Tibial nerve (tissue), 4 donors: ENCODE data around the gene NUP133. TPM values are rescaled to one million over a fixed set of nuclear protein-coding genes. Genes with fewer than 3 reads are reported as not detected.

ENCODE experiments used
- DNase-seq, 2 donors: peaks; one replicate each; pipeline ENCODE4 v3.0.0-alpha.2; 2019; ENCODE audit warnings: low spot score in 2 of 2
- H3K27ac ChIP-seq, 4 donors: fragments of 200-600 bp; sonication (generic) in 3 of 4; one replicate each; pipeline ENCODE4 v1.5.1; 2017 to 2019; ENCODE audit warnings: mild to moderate bottlenecking in 1 of 4
- H3K27me3 ChIP-seq, 2 donors: fragments of 200-600 bp; sonication (generic) in 1 of 2; one replicate each; pipeline versions ENCODE4 v1.5.1 to v1.6.0; 2017 to 2019
- H3K36me3 ChIP-seq, 3 donors: fragments of 200-600 bp; sonication (generic); one replicate each; pipeline ENCODE4 v1.5.1; 2018 to 2019
- H3K4me1 ChIP-seq, 4 donors: fragments of 200-600 bp; sonication (generic) in 3 of 4; one replicate each; pipeline ENCODE4 v1.5.1; 2017 to 2019
- H3K4me3 ChIP-seq, 4 donors: fragments of 200-600 bp; sonication (generic) in 3 of 4; one replicate each; pipeline ENCODE4 v1.5.1; 2017 to 2019; ENCODE audit warnings: mild to moderate bottlenecking in 1 of 4, moderate library complexity in 1 of 4
- H3K9me3 ChIP-seq, 4 donors: fragments of 200-600 bp; sonication (generic) in 3 of 4; one replicate each; pipeline ENCODE4 v1.5.1; 2017 to 2019
- CTCF ChIP-seq, 5 experiments: fragments of 200-600 bp in 3 of 5; fragments of 450-650 bp in 2 of 5; sonication (generic) in 3 of 5; IDR thresholded peaks; one replicate each; pipeline ENCODE4 v1.5.1; 2016 to 2019; ENCODE audit warnings: antibody characterized with exemption in 5 of 5, mild to moderate bottlenecking in 3 of 5, moderate library complexity in 2 of 5
- EP300 ChIP-seq, 2 donors: sonication (generic); formaldehyde crosslinking; IDR thresholded peaks; one replicate each; pipeline ENCODE4 v1.6.1; 2017; ENCODE audit warnings: antibody characterized with exemption in 2 of 2, mild to moderate bottlenecking in 1 of 2
- POLR2A ChIP-seq, 2 donors: fragments of 450-650 bp; IDR thresholded peaks; one replicate each; pipeline ENCODE4 v1.6.1; 2017; ENCODE audit warnings: antibody characterized with exemption in 2 of 2, mild to moderate bottlenecking in 2 of 2, moderate library complexity in 2 of 2
- WGBS, 2 donors: methylation state at CpG; one replicate each; pipeline ENCODE4 v1.1.5; 2018; 5-methylcytosine and 5-hydroxymethylcytosine counted together
- total RNA-seq, 4 donors: library from RNA; depleted of rRNA; stranded (reverse); fragments of >200 nt; gene quantifications; one replicate each; pipeline ENCODE4 v1.1.0, GENCODE V29; 2016

NUP133 gene
- total RNA-seq, 4 donors from 2014 or later: 24.9 to 56.1 (median 43.2) TPM

GRCh38 chr1:229509576-229509975 is 1.4 kb upstream of the NUP133 start:
- Histone ChIP-seq H3K27ac (no peak overlapping the region), H3K9me3 (no peaks in the 10 kb centered on the region), H3K4me1 (peaks cover 0 to 31% (median 9%) of the 10 kb centered on the region in 4 donors), H3K4me3 (no peak overlapping the region), H3K36me3 (peaks cover 0 to 10% (median 0%) of the 10 kb centered on the region in 3 donors), H3K27me3 (no peaks in the 10 kb centered on the region)
- TF ChIP-seq POLR2A (IDR thresholded peaks at IDR 0.05) (no peak), EP300 (IDR thresholded peaks at IDR 0.05) (no peak), CTCF (IDR thresholded peaks at IDR 0.05) (no peak)
- 72 to 79% methylated on average over 2 of the region's 2 CpGs for WGBS, 2 donors
- no peak for DNase-seq

GRCh38 chr1:229508823-229509337 is 739 bp upstream of the NUP133 start:
- DNase-seq: no peak
- peaks cover 0 to 14% (median 0%) of the 10 kb centered on the region in 3 donors for H3K36me3 ChIP-seq
- H3K4me3 ChIP-seq: peak overlapping the region; percentile 66 to 98 (median 94)
- H3K4me1 ChIP-seq: peaks cover 0 to 27% (median 9%) of the 10 kb centered on the region in 4 donors
- no peaks in the 10 kb centered on the region for H3K9me3 ChIP-seq
- TF ChIP-seq POLR2A (IDR thresholded peaks at IDR 0.05) (no peak), CTCF (IDR thresholded peaks at IDR 0.05) (no peak), EP300 (IDR thresholded peaks at IDR 0.05) (no peak)
- peak overlapping the region; percentile 94 to 98 (median 97) for H3K27ac ChIP-seq
- 74 to 81% methylated on average over 7 of the region's 7 CpGs for WGBS, 2 donors
- no peaks in the 10 kb centered on the region for H3K27me3 ChIP-seq

- peaks cover 0 to 32% (median 9%) of the 10 kb centered on the region in 4 donors for H3K4me1 ChIP-seq
- peak overlapping the region; percentile 66 to 98 (median 94) for H3K4me3 ChIP-seq
- DNase-seq: no peak
- H3K27ac ChIP-seq: peak overlapping the region; percentile 94 to 98 (median 97)
- 6 to 9% methylated on average over 5 of the region's 5 CpGs for WGBS, 2 donors
- no peaks in the 10 kb centered on the region for H3K9me3 ChIP-seq
- TF ChIP-seq POLR2A (IDR thresholded peaks at IDR 0.05) (no peak), CTCF (IDR thresholded peaks at IDR 0.05) (no peak), EP300 (IDR thresholded peaks at IDR 0.05) (no peak)
- H3K36me3 ChIP-seq: peaks cover 0 to 24% (median 0%) of the 10 kb centered on the region in 3 donors
- H3K27me3 ChIP-seq: no peaks in the 10 kb centered on the region
These were observed 639 bp downstream of the NUP133 start for GRCh38 chr1:229507502-229507901.

- Histone ChIP-seq H3K9me3 (no peaks in the 10 kb centered on the region), H3K4me1 (peaks cover 0 to 32% (median 9%) of the 10 kb centered on the region in 4 donors), H3K27ac (no peak overlapping the region), H3K27me3 (no peaks in the 10 kb centered on the region), H3K36me3 (peaks cover 0 to 26% (median 0%) of the 10 kb centered on the region in 3 donors), H3K4me3 (no peak overlapping the region)
- no peak for DNase-seq
- TF ChIP-seq EP300 (IDR thresholded peaks at IDR 0.05) (no peak), CTCF (IDR thresholded peaks at IDR 0.05) (no peak), POLR2A (IDR thresholded peaks at IDR 0.05) (no peak)
- WGBS, 2 donors: 77 to 78% methylated on average over 8 of the region's 8 CpGs
These were observed 1.5 kb downstream of the NUP133 start for GRCh38 chr1:229506633-229507032.

GRCh38 chr1:229495782-229496181 is 12.4 kb downstream of the NUP133 start:
- no peaks in the 10 kb centered on the region for H3K4me1 ChIP-seq
- no peak for TF ChIP-seq EP300 (IDR thresholded peaks at IDR 0.05)
- no peak for TF ChIP-seq CTCF (IDR thresholded peaks at IDR 0.05)
- TF ChIP-seq POLR2A (IDR thresholded peaks at IDR 0.05): no peak
- WGBS, 2 donors: 82 to 88% methylated on average over 2 of the region's 2 CpGs
- no peak overlapping the region for H3K4me3 ChIP-seq
- no peaks in the 10 kb centered on the region for H3K27me3 ChIP-seq
- H3K36me3 ChIP-seq: peaks cover 2 to 100% (median 20%) of the 10 kb centered on the region in 3 donors
- no peak for DNase-seq
- no peak overlapping the region for H3K27ac ChIP-seq
- H3K9me3 ChIP-seq: no peaks in the 10 kb centered on the region
